Measurements from ENCODE around the gene GPR62.
A peak's percentile ranks its signal among the peaks of the same experiment; 100 is the strongest.
"Not testable (repeated sequence)": the region's sequence is repeated elsewhere in the genome, so short reads cannot be mapped to it uniquely, and the experiment has no call there.

The GPR62 gene

DNA sequence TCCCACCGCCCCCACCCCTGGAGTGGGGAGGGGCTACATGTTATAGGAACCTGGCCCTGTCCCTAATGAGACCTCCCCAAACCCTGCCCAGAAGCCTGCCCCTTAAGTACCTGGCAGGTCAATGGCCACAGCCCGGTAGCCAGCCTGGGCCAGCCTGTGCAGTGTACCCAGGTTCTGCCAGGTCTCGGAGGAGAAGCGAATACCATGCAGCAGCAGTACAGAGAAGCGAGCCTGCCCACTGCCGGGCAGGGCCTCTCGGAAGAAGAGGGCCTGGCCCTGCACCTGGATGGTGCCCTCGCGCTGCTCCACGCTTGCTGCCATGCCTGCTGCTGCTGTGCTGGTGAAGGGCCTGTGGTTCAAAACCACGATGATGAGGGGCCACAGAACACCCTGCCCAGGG lies 16.2 kb downstream of the GPR62 start:
- no peak for DNase-seq

DNA sequence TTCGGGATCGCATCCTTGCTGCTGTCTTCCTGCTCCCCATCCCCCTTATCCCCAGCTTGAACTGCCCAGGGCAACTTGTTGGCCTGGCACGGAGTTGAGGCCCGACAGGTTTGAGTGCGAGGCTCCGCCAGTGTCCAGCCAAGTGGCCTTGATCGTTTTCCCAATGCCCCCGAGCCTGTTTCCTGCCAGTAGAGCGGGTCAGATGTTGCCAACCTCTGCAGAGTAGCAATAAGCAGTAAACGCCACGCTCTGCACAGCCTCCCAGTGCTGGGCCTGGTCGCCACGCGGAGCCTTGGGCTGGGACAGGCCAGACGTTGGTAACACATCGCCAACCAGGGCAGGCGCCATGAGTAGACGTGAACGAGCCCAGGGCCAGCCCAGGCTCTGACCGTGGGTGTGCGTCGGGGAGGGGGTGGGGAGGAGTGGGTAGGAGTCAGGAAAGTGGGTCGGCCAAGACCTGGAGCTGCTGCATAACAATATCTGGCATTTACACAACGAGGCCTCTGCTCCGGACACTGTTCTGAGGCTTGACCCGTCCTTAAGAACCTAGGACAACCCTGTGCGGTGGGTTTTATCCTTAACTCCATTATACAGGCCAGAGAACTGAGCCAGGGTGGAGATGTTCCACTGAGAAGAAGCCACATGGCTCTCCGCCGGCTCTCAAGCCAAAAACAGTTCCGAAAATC lies 19.2 kb downstream of the GPR62 start:
- no peak for DNase-seq

- DNase-seq: peak; percentile 49 to 65
These were observed 20.0 kb downstream of the GPR62 start, which contains the start of gene ABHD14A for GRCh38 chr3:51974963-51975851. TSS of gene ABHD14A (plus strand) at chr3:51975064. CDS start at chr3:51975136, 72 bp downstream.

DNA sequence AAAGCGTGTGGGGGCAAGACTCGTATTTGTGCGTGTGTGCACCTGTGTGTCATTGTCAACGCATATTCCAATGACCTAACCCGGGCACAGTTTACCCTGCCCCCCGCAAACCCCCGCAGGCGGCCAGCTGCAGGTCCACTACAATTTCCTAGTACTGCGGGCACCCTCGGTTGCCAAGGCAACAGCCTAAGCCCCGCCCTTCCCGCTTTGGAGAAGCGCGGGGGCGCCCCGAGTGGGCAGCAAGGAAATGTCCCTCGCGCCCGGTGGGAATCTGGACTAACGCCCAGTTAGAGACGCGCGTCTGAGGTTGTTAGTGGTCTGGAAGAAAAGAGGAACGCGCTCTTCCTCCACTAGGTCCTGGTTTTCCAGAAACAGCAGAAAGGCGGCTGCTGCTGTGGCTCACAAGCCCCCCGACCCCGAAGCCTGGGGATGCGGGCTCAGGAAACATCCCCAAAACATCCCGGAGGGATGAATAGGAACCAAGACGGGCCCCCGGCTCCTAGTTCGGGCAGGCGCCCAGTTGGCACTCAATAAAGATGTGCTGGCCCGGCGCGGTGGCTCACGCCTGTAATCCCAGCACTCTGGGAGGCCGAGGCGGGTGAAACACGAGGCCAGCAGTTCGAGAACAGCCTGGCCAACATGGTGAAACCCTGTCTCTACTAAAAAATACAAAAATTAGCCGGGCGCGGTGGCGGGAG lies 20.8 kb downstream of the GPR62 start:
- peak; percentile 73 for DNase-seq

- no peak for DNase-seq
These were observed 22.4 kb downstream of the GPR62 start for GRCh38 chr3:51977446-51978142.

- no peak for DNase-seq
These were observed 22.9 kb downstream of the GPR62 start for GRCh38 chr3:51978143-51978502.

DNA sequence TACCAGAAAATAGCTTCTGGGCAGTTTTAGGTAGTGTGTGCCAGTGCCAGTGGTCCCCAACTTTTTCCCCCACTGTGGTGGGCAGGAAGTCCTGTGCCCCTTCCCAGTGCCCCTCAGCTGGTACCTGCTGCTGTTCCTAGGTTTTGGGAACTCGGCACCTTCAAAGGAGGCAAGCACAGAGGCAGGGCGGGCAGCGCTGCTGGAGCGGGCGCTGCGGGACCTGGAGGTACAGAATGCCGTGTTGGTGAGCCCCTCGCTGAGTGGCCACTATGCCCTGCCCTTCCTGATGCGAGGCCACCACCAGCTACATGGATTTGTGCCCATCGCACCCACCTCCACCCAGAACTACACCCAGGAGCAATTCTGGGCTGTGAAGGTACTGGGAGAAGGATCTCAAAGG lies 25.1 kb downstream of the GPR62 start:
- no peak for DNase-seq

GRCh38 chr3:51982352-51982837 lies 27.2 kb downstream of the GPR62 start:
- DNase-seq: no peak

- DNase-seq: peak; percentile 84 to 87
These were observed 27.8 kb downstream of the GPR62 start, which contains the start of gene ACY1 for GRCh38 chr3:51982838-51983577. TSS of gene ACY1 (plus strand) at chr3:51983535. CDS start at chr3:51984065, 530 bp downstream.

- no peak for DNase-seq
These were observed 28.5 kb downstream of the GPR62 start for GRCh38 chr3:51983578-51984268.

GRCh38 chr3:51984269-51984647 lies 29.1 kb downstream of the GPR62 start:
- DNase-seq: no peak

DNA sequence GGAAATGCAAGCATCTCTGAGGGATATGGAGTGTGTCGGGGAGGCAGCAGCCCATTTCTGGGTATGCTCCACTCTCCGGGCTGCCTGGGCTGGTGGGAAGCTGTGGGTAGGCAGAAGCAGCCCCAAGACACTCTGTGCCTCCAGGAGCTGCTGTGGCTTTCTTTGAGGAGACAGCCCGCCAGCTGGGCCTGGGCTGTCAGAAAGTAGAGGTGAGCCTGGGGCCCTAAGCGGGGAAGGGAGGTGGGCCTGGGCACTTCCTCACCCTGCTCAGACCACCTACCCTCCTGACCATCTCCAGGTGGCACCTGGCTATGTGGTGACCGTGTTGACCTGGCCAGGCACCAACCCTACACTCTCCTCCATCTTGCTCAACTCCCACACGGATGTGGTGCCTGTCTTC lies 29.9 kb downstream of the GPR62 start:
- DNase-seq: no peak

GRCh38 chr3:51986010-51986947 lies 31.1 kb downstream of the GPR62 start:
- no peak for DNase-seq

GRCh38 chr3:51987568-51987967 lies 32.4 kb downstream of the GPR62 start:
- no peak for DNase-seq

- no peak for DNase-seq
These were observed 33.3 kb downstream of the GPR62 start for GRCh38 chr3:51988286-51989146.

- DNase-seq: not testable (repeated sequence)
These were observed 35.4 kb downstream of the GPR62 start for GRCh38 chr3:51990501-51990971.

GRCh38 chr3:51992017-51992682 lies 37.0 kb downstream of the GPR62 start:
- DNase-seq: no peak

GRCh38 chr3:51993657-51994056 lies 38.5 kb downstream of the GPR62 start:
- DNase-seq: not testable (repeated sequence)
